Caki2 (cell line): ENCODE data around the gene RNF208. TPM values are rescaled to one million over a fixed set of nuclear protein-coding genes. Genes with fewer than 3 reads are reported as not detected.

ENCODE experiments used
- DNase-seq: peaks from one replicate; pipeline ENCODE4 v3.0.0-alpha.2; 2015; ENCODE audit warnings: low read depth
- in situ Hi-C: cut with HindIII; loops from 2 replicates; pipeline ENCODE4 v1.10.0; 2016; ENCODE audit warnings: low sequenced_read_pairs, low pct_unique_long_range_greater_than_20kb, mixed read lengths
- total RNA-seq: library from RNA; depleted of rRNA; stranded (reverse); fragments of >200 nt; shearing (Covaris generic); gene quantifications from 2 replicates; pipeline ENCODE4 v1.2.3, GENCODE V29; 2014; ENCODE audit warnings: low replicate concordance

RNF208 gene
- total RNA-seq, 1 experiment from 2014 or later = not detected

DNA sequence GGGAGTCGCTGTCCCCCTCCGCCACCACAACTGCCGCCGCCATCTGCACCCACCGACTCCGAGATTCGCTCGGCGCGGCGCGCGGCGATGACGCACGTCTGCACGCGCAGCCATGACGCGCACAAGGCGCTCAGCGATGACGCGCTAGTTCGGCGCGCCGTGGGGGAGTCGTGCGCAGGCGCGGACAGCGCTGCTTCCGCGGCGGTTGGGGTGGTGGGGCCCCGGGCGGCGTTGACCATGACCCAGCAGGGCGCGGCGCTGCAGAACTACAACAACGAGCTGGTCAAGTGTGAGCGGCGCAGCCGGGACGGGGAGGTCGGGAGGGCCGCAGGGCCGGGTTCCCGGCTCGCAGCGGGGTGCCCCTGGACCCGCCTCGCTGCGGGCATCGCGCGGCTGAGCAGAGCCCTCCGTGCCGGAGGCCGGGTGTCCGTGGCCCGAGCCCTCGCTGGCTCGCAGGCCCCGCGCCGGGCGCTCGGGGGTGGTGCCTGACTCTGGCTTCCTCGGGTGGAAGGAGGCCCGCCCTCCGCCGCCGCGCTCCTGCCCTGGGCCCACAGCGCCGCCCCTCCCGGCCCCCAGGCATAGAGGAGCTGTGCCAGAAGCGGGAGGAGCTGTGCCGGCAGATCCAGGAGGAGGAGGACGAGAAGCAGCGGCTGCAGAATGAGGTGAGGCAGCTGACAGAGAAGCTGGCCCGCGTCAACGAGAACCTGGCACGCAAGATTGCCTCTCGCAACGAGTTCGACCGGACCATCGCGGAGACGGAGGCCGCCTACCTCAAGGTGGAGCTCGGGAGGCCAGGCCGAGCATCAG, 33.3 kb downstream of the RNF208 start, which contains the start of the genes ANAPC2 and SSNA1:
Gene ANAPC2 (minus strand): TSS at position 71 of the 807 bp plus-strand sequence. CDS start 28 bp downstream, at position 43.
Gene SSNA1 (plus strand): TSS at position 187 of the 807 bp plus-strand sequence. CDS start 51 bp downstream, at position 238.
- peak; percentile 94 for DNase-seq
- in situ Hi-C loops = no loop called here

DNA sequence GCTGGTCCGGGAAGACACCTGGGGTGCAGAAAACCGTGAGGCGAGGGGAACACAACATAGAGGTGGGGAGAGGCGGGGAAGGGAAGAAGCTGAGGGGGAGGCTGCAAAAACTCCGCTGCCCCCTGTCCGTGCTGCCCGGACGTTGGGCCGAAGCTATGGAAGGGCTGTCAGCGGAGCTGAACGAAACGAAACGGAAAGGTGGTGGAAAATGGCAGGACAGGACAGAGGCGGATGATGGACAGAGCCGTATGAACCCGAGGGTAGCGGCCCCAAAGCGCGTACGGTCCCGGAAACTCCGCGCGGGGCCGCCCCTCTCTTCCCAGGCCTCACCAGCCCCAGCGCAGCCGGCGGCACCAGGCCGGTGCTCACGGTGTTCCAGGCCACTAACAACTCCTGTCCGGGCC, 34.0 kb downstream of the RNF208 start:
- DNase-seq = no peak
- in situ Hi-C loops = no loop called here

DNA sequence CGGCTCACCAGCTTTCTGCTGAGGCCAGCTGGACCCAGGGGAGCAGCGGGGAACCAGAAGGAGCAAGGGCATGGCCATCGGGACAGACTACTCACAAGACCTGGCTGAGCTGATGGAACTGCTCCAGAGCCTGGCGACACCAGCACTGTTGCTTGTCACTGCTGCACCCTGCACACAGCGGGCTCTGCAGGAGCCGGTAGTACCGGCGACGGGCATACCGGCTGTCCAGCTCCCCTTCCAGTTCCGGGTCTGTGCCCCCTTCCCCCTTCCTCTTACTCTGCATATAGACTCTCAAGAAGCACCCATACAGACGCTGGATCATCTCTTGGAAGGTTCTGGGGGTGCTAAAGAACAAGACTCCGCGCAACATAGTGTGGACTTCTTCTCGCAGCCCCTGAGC, 34.7 kb downstream of the RNF208 start:
- DNase-seq = no peak
- in situ Hi-C loops = no loop called here

DNA sequence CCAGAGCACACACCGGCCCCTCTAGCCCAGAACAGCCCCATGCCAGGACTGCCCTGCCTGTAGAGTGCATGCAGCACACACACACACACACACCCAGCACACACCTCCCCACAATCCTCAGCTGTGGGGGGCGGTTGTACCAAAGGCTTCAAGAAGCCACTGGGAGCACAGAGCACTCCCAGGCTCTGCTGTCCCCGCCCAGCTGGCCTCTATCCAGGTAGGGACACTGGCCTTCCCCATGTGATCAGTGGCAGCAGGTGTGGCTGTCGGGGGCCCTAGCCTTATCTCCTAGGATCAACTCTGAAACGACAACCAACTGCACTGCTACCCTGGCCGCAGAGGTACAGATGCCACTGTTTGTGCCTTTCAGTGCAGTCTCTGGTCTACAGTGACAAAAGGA, 35.7 kb downstream of the RNF208 start:
- in situ Hi-C loops = no loop called here
- no peak for DNase-seq

DNA sequence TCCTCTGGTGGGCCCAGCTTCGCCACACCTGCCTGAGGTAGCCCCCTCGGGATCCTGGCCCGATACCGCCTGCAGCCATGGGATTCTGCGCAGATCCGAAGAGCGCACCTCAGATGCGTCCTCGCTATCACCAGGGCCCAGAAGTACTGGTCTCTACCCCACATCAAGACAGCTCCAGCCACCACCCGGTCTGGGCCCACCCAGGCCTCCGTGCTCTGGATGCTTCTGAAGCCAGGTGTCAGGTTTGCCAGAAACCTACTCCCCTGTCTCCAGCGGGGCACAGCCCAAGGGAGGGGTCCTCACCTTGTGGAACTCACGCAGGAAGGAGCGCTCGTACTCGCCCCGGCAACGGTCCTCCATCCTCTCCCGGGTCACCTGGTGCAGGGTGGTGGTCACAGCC, 36.1 kb downstream of the RNF208 start:
- in situ Hi-C loops = no loop called here
- DNase-seq = no peak

DNA sequence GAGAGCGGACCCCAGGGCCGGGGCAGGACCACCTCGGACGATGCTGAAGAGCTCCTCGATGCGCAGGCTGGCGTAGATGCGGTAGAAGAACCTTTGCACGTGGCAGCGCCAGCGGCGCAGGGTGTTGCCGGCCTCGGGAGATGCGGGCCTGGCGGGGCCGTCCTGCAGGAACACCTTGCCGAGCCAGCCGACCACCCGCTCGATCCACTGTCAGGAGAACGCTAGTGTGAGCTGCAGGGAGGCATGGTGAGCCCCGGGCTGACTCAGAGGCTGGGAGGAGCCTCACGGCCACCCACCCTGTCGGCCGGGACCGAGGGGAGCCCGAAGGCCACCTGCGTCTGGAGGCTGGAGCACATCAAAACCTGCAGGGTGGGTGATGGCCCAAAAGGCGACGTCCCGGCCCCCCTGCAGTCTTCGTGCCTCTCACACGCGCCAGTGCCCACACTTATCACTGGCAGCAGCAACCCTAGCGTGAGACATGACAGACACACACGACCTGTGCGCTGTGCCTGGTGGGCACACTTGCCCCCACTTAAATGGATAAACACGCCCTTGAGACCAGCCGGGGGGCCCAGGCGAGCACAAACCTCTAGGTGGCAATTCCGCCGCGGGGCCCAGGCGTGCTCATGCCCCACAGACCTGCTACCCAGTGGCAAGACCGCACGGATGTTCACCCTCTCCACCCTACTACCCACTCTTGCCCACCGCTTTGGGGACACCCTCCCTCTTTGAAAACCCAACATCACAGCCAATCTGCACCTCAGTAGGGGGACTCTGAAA, 37.0 kb downstream of the RNF208 start:
- in situ Hi-C loops = no loop called here
- no peak for DNase-seq

DNA sequence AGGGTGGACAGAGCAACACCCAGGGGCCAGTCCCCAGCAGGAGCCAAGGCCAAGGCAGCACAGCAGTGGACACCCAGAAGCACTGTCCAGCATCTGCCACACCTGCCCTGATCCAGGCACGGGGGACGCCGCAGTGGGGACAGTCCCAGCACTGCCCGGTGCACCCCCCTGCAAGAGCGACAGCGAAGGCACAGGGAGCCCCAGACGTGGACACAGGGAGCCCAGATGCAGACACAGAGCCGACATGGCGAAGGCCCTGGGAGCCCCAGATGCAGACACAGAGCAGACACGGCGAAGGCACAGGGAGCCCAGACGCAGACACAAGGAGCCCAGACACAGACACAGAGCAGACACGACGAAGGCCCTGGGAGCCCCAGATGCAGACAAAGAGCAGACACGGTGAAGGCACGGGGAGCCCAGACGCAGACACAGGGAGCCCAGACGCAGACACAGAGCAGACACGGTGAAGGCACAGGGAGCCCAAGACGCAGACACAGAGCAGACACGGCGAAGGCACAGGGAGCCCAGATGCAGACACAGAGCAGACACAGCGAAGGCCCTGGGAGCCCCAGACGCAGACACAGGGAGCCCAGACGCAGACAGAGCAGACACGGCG, 38.0 kb downstream of the RNF208 start:
- in situ Hi-C loops = no loop called here
- DNase-seq = no peak

DNA sequence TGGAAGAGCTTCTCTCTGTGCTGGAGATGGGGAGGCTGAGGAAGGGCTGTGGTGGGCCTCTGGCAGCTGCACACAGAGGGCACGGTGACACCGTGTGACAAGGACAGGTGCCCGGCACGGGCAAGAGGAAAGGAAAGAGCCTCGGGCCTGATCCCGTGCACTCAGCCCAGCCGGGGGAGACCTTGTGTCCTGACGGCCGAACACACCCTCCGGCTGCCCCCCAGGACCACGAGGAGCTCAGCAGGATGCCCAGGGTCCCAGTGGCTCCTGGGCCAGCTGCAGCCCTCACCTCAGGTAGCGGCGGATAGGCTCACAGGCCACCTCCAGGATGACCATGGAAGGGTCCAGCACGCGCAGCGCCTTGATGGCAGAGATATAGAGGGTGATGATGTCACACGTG, 39.2 kb downstream of the RNF208 start:
- no peak for DNase-seq
- in situ Hi-C loops = no loop called here

DNA sequence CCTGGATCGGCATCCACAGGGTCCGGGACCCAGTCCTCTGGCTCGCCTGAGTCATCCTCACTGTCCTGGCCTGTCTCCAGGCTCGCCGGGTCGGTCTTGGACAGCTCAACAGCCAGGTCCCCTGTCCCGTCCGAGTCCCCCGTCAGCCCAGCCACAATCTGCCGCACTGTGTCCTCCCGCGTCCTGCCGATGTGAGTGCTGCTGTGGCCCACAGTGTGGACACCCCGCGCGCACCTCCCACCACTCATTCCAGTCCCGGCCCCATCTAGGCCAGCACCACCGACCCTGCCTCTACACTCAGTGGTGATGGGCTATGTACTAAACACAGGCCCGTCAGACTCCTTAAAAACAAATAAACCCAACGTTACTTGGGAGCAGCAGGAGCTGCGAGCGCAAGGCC, 40.4 kb downstream of the RNF208 start:
- DNase-seq = no peak
- in situ Hi-C loops = no loop called here

DNA sequence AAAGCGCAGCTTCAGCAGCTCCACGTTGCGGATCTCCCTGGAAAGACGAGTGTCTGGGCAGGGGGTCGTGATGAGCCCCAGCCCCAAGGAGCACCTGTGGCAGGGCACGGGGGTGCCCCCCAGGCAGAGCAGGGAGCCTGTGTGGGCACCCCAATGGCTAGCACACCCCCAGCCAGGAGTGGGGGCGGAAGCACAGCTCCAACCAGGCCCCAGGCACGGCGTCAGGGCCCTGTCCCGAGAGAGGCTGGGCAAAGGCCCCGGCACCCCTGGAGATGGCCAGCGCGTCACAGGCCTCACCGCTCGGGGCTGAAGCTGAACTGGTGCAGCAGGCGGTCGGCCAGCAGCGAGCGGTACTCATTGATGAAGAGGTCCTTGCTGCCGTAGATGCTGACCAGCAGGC, 41.5 kb downstream of the RNF208 start:
- DNase-seq = no peak
- in situ Hi-C loops = no loop called here

DNA sequence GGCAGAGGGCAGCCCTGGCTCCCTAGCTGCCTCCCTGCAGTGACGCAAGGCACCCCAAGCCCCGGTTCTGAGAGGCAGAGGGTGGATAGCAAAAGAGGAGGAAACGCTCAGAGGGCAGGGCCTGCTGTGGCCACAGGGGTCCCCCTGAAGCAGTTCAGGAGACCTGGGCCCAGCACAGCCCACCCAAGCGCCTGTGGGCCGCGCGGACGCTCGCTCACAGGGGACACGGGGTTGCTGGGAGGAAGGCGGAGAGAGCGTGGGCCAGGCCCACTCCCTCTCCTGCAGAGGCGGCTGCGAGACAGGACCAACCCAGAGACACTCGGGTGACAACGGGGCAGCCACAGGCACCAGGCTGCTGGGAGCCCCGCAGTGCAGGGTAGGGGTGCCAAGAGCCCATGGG, 42.3 kb downstream of the RNF208 start:
- DNase-seq = no peak
- in situ Hi-C loops = no loop called here

DNA sequence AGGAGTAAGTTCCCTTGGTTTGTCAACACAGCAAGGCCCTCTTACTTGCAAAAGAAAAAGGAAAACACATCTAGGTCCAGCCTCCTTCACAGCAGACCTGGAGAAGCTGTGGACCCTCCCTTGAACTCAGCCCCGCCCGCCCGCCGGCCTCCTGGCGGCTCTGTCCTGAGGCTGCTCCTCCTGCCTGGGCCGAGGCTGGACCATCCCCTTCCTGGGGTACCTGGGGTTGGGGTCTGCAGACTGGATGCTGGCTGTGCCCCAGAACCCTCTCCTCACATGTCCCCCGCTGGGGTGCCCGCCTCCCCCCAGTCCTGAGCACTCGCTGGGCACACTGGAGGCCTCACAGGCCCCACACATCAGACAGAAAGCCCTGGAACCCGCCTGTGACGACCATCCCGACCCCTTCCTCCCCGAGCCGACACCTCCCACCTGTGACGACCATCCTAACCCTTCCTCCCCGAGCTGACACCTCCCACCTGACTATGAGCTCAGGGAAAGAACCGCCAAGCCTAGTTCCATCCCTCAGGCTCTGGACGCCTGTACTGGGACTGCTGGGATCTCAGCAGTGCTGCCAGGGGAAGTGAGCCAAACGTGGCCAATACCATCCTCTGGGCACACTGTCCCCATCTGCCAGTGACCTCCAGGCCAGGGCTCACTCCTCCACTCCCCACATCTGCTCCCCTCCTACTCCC, 43.0 kb downstream of the RNF208 start:
- no peak for DNase-seq
- in situ Hi-C loops = no loop called here

DNA sequence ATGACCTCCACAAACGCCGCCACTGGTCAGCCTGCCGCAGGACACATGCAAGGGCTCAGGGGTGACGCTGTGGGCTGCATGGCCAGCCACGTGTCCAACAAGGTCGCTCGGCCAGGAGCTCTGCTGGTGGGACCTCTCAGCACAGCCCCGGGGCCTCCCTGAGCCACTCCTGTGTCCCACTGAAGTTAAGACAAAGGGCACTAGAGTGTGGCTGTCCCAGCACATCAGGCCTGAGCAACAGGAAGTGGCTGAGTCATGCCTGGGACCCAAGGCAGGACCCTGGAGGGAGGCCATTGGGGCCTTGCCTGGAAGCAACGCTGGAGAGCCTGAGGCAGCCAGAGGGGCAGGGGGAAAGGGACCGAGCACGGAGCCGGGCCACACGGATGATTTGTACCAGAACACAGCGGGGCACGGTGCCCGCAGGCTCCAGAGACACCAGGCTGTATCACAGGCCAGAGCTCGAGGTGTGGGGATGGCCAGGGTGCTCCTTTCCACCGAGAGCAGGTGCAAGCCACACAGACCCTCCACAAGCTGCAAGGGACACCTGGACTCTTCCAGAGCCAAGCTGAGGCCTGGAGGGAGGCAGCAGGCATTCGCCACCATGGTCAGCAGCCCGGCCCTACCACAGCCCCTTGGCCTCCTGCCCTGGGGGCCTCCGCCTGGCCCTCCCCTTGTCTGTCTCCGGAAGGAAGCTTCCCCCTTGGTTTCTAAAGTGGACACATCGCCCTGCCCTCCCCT, 43.7 kb downstream of the RNF208 start:
- no peak for DNase-seq
- in situ Hi-C loops = no loop called here

DNA sequence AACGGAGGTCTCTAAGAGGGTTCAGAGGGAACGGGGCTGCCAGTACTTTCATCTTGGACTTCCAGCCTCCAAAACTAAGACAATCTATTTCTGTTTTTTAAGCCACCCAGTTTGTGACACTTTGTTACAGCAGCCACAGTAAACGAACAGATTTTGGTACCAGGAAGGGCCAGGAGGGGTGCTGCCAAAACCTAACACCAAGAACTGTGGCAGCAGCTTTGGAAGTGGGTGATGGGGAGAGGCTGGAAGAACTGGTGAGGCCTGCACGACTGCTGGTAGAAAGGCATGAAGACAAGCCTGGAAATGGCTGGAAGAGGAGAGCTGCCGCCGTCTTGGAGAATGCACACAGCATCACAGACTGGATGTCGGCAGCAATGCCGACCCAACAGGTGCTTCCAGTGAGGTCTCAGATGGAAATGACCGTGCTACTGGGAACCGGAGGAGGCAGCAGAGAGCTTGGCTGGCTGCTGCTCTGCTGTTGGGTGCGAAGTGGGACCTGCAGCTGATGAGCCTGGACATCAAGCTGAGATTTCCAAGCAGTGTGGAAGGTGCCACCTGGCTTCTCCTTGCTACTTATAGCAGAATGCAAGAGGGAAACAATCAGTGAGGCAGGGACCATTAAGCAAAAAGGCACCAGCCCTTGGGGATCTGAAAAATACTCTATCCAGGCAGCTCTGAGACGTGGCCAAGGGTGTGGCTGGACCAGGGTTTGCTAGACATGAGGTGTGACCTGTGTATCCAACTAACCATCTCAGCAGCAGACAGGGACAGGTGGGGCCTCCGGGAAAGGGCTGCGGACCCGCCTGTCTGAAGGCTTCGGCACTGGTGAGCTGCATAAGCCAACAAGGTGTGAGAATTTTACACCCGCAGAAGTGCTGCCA, 45.5 kb downstream of the RNF208 start:
- DNase-seq = peak; percentile 28
- in situ Hi-C loops = no loop called here

DNA sequence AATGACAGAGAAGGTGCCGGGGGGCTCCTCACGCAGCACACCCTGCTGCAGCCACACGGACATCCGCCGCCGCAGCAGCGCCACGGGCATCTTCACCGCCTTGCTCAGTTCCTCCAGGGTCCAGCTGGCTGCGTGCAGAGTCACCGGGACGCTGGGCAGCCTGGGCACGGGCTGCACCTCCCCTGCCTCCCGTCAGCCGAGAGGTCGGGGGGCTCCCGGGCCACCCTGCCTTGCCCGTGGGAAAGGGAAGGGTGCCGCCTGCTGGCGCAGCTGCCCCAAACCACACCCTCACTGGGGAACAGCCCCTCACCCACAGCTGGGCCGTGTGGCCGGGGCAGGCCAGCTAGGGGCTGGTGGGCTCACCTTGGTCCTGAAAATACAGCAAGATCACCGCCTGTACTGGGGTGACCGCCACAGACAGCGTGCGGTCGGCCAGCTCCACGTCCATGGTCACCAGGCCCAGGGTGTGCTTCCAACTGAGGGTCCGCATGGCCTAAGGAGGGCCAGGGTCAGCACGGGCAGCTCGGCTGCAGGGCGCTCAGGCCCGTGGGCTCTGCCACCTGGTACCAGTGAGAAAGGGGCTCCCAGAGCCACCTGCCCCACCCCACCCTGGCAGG, 46.6 kb downstream of the RNF208 start:
- no peak for DNase-seq
- in situ Hi-C loops = no loop called here

DNA sequence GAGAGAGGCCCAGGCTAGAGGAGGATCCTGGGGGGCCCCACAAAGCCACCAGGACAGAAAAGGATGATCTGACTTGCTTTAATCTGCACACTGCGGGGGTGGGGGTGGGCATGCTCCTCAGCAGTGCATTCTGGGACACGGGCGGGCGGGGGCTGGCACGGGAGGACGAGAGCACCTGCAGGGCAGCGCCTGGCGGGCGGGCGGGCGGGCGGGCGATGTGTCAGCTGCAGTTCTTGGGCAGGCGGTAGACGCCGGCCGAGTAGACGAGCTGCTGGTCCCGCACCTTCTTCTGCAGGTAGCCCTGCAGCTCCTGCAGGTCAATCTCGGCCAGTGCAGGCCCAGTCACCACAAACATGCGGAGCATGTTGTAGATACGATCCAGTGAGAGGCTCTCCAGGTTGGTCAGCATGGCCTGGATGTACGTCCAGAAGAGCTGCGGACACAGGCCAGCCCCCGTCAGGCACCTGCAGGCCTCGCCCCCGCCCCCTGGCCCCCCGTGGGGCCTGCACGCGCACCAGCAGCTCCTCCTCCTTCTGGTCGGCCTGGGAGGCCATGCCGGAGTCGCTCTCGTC, 47.2 kb downstream of the RNF208 start:
- in situ Hi-C loops = no loop called here

More for the DNA sequence above, 47.2 kb downstream of the RNF208 start:
- DNase-seq = no peak
